ENCODE results near the gene RPP21. TPM values are rescaled to one million over a fixed set of nuclear protein-coding genes. Genes with fewer than 3 reads are reported as not detected.

RPP21 gene
- total and polyA plus RNA-seq, 2 donors: 15.0 to 147 TPM

- Histone ChIP-seq H3K27ac (ENCODE audit: low read depth) (no peak overlapping the region), H3K4me3 (ENCODE audit: low read depth, low read length) (no peak overlapping the region), H3K36me3 (ENCODE audit: insufficient read depth) (no peaks in the 10 kb centered on the region), H3K4me1 (ENCODE audit: insufficient read depth) (no peaks in the 10 kb centered on the region)
- no peak for DNase-seq (ENCODE audit: extremely low spot score)
- 96% methylated on average over 1 of the region's 1 CpG for WGBS
Measured at GRCh38 chr6:30323806-30324205, 21.1 kb upstream of the RPP21 start.

- no peaks in the 10 kb centered on the region for H3K36me3 ChIP-seq (ENCODE audit: insufficient read depth)
- no peaks in the 10 kb centered on the region for H3K4me1 ChIP-seq (ENCODE audit: insufficient read depth)
- 6% methylated on average over 10 of the region's 10 CpGs for WGBS
- H3K27ac ChIP-seq (ENCODE audit: low read depth): no peak overlapping the region
- no peak for DNase-seq (ENCODE audit: extremely low spot score)
- peak overlapping the region; percentile 74 for H3K4me3 ChIP-seq (ENCODE audit: low read depth, low read length)
Measured at GRCh38 chr6:30325150-30325872, 19.6 kb upstream of the RPP21 start.

GRCh38 chr6:30325873-30326525 lies 19.0 kb upstream of the RPP21 start:
- no peaks in the 10 kb centered on the region for H3K4me1 ChIP-seq (ENCODE audit: insufficient read depth)
- WGBS: under 1% methylated on average over 29 of the region's 29 CpGs
- H3K4me3 ChIP-seq (ENCODE audit: low read depth, low read length): peak overlapping the region; percentile 74
- H3K36me3 ChIP-seq (ENCODE audit: insufficient read depth): no peaks in the 10 kb centered on the region
- DNase-seq (ENCODE audit: extremely low spot score): peak; percentile 63
- H3K27ac ChIP-seq (ENCODE audit: low read depth): peak overlapping the region; percentile 97

GRCh38 chr6:30326526-30327231 lies 18.3 kb upstream of the RPP21 start, which contains the start of gene TRIM39:
Gene TRIM39, plus strand, starts transcription at chr6:30326927. Its CDS starts 2,391 bp downstream, at chr6:30329318.
- Histone ChIP-seq H3K4me1 (ENCODE audit: insufficient read depth) (no peaks in the 10 kb centered on the region), H3K36me3 (ENCODE audit: insufficient read depth) (no peaks in the 10 kb centered on the region), H3K27ac (ENCODE audit: low read depth) (peak within 1 kb of the TSS; percentile 97), H3K4me3 (ENCODE audit: low read depth, low read length) (peak within 1 kb of the TSS; percentile 74)
- peak; percentile 64 for DNase-seq (ENCODE audit: extremely low spot score)
- under 1% methylated on average over 90 of the region's 90 CpGs for WGBS

- Histone ChIP-seq H3K27ac (ENCODE audit: low read depth) (peak overlapping the region; percentile 97), H3K36me3 (ENCODE audit: insufficient read depth) (no peaks in the 10 kb centered on the region), H3K4me3 (ENCODE audit: low read depth, low read length) (peak overlapping the region; percentile 74), H3K4me1 (ENCODE audit: insufficient read depth) (no peaks in the 10 kb centered on the region)
- 4% methylated on average over 17 of the region's 17 CpGs for WGBS
- DNase-seq (ENCODE audit: extremely low spot score): peak; percentile 62
Measured at GRCh38 chr6:30327232-30327746, 17.7 kb upstream of the RPP21 start.

GRCh38 chr6:30328397-30328796 lies 16.6 kb upstream of the RPP21 start:
- no peak overlapping the region for H3K27ac ChIP-seq (ENCODE audit: low read depth)
- H3K4me3 ChIP-seq (ENCODE audit: low read depth, low read length): no peak overlapping the region
- DNase-seq (ENCODE audit: extremely low spot score): no peak
- no peaks in the 10 kb centered on the region for H3K4me1 ChIP-seq (ENCODE audit: insufficient read depth)
- no peaks in the 10 kb centered on the region for H3K36me3 ChIP-seq (ENCODE audit: insufficient read depth)

GRCh38 chr6:30329331-30329730 lies 15.6 kb upstream of the RPP21 start:
- no peak for DNase-seq (ENCODE audit: extremely low spot score)
- Histone ChIP-seq H3K27ac (ENCODE audit: low read depth) (no peak overlapping the region), H3K36me3 (ENCODE audit: insufficient read depth) (no peaks in the 10 kb centered on the region), H3K4me3 (ENCODE audit: low read depth, low read length) (no peak overlapping the region), H3K4me1 (ENCODE audit: insufficient read depth) (no peaks in the 10 kb centered on the region)
- 96% methylated on average over 12 of the region's 12 CpGs for WGBS

- 87% methylated on average over 3 of the region's 3 CpGs for WGBS
- Histone ChIP-seq H3K4me1 (ENCODE audit: insufficient read depth) (no peaks in the 10 kb centered on the region), H3K4me3 (ENCODE audit: low read depth, low read length) (no peak overlapping the region), H3K36me3 (ENCODE audit: insufficient read depth) (no peaks in the 10 kb centered on the region), H3K27ac (ENCODE audit: low read depth) (no peak overlapping the region)
- no peak for DNase-seq (ENCODE audit: extremely low spot score)
Measured at GRCh38 chr6:30331981-30332380, 13.0 kb upstream of the RPP21 start.

GRCh38 chr6:30334075-30334783 lies 10.7 kb upstream of the RPP21 start:
- WGBS: 89% methylated on average over 2 of the region's 2 CpGs
- no peaks in the 10 kb centered on the region for H3K36me3 ChIP-seq (ENCODE audit: insufficient read depth)
- no peak overlapping the region for H3K27ac ChIP-seq (ENCODE audit: low read depth)
- H3K4me3 ChIP-seq (ENCODE audit: low read depth, low read length): no peak overlapping the region
- H3K4me1 ChIP-seq (ENCODE audit: insufficient read depth): no peaks in the 10 kb centered on the region
- DNase-seq (ENCODE audit: extremely low spot score): no peak

- no peak for DNase-seq (ENCODE audit: extremely low spot score)
- H3K36me3 ChIP-seq (ENCODE audit: insufficient read depth): no peaks in the 10 kb centered on the region
- H3K4me3 ChIP-seq (ENCODE audit: low read depth, low read length): no peak overlapping the region
- no peaks in the 10 kb centered on the region for H3K4me1 ChIP-seq (ENCODE audit: insufficient read depth)
- H3K27ac ChIP-seq (ENCODE audit: low read depth): no peak overlapping the region
- WGBS: 90% methylated on average over 6 of the region's 6 CpGs
Measured at GRCh38 chr6:30340589-30341054, 4.3 kb upstream of the RPP21 start.

GRCh38 chr6:30341218-30341617 lies 3.7 kb upstream of the RPP21 start:
- H3K36me3 ChIP-seq (ENCODE audit: insufficient read depth): no peaks in the 10 kb centered on the region
- no peak overlapping the region for H3K27ac ChIP-seq (ENCODE audit: low read depth)
- no peak for DNase-seq (ENCODE audit: extremely low spot score)
- no peaks in the 10 kb centered on the region for H3K4me1 ChIP-seq (ENCODE audit: insufficient read depth)
- H3K4me3 ChIP-seq (ENCODE audit: low read depth, low read length): no peak overlapping the region
- 91% methylated on average over 3 of the region's 3 CpGs for WGBS

- H3K4me3 ChIP-seq (ENCODE audit: low read depth, low read length): no peak overlapping the region
- no peaks in the 10 kb centered on the region for H3K36me3 ChIP-seq (ENCODE audit: insufficient read depth)
- H3K4me1 ChIP-seq (ENCODE audit: insufficient read depth): no peaks in the 10 kb centered on the region
- WGBS: 94% methylated on average over 16 of the region's 16 CpGs
- H3K27ac ChIP-seq (ENCODE audit: low read depth): no peak overlapping the region
- no peak for DNase-seq (ENCODE audit: extremely low spot score)
Measured at GRCh38 chr6:30341728-30342127, 3.2 kb upstream of the RPP21 start.

GRCh38 chr6:30344191-30344867 lies 627 bp upstream of the RPP21 start:
- no peak overlapping the region for H3K4me3 ChIP-seq (ENCODE audit: low read depth, low read length)
- DNase-seq (ENCODE audit: extremely low spot score): no peak
- H3K4me1 ChIP-seq (ENCODE audit: insufficient read depth): no peaks in the 10 kb centered on the region
- WGBS: 57% methylated on average over 4 of the region's 4 CpGs
- H3K36me3 ChIP-seq (ENCODE audit: insufficient read depth): no peaks in the 10 kb centered on the region
- H3K27ac ChIP-seq (ENCODE audit: low read depth): no peak overlapping the region
